ENCODE data around the gene MAP3K21. TPM values are rescaled to one million over a fixed set of nuclear protein-coding genes. Genes with fewer than 3 reads are reported as not detected.

The MAP3K21 gene
- total and polyA plus RNA-seq, 5 donors: 0.25 to 0.47 (median 0.34) TPM

DNA sequence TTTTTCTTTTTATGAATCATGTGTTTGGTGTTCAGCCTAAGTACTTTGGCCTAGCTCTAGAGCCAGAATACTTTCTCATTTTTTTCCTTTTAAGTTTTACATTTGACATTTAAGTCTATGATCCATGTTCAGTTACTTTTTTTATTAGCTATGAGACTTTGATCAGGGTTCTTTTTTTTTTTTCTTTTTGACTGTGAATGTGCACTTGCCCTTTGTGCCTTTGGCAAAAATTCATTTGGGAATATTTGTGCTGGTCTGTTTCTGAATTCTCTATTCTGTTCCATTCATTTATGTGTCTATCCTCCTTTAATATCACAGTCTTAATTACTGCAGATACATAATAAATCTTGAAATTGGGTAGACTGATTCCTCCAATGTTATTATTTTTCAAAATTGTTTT, 93.8 kb downstream of the MAP3K21 start:
- intact Hi-C loops (cut with DNase I): no loop called here
- H3K4me3 ChIP-seq (ENCODE audit: low read length): no peak overlapping the region
- ATAC-seq (no peak), DNase-seq (no peak)
- no peaks in the 10 kb centered on the region for H3K27me3 ChIP-seq (ENCODE audit: control insufficient read depth, insufficient read depth)
- H3K27ac ChIP-seq (ENCODE audit: low read length): no peak overlapping the region
- no peaks in the 10 kb centered on the region for H3K4me1 ChIP-seq (ENCODE audit: control insufficient read depth, insufficient read depth, low read length)
- H3K9me3 ChIP-seq (ENCODE audit: control insufficient read depth, low read length): no peaks in the 10 kb centered on the region

DNA sequence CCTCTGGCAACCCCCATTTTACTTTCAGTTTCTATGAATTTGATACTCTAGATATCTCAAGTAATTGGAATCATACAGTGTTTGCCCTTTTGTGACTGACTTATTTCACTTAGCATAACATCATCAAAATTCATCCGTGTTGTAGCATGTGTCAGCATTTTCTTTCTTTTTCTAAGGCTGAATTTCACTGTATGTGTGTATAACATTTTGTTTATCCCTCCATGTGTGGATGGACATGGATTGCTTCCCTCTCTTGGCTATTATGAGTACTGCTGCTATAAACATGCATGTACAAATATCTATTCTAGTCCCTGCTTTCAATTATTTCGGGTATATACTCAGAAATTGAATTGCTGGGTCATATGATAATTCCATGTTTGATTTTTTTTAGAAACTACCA, 97.3 kb downstream of the MAP3K21 start:
- Histone ChIP-seq H3K27me3 (ENCODE audit: control insufficient read depth, insufficient read depth) (no peaks in the 10 kb centered on the region), H3K4me3 (ENCODE audit: low read length) (no peak overlapping the region), H3K9me3 (ENCODE audit: control insufficient read depth, low read length) (no peaks in the 10 kb centered on the region), H3K4me1 (ENCODE audit: control insufficient read depth, insufficient read depth, low read length) (no peaks in the 10 kb centered on the region), H3K27ac (ENCODE audit: low read length) (no peak overlapping the region)
- 63% methylated on average over 2 of the region's 2 CpGs for WGBS
- intact Hi-C loops (cut with DNase I): no loop called here
- DNase-seq: no peak
- ATAC-seq: no peak

DNA sequence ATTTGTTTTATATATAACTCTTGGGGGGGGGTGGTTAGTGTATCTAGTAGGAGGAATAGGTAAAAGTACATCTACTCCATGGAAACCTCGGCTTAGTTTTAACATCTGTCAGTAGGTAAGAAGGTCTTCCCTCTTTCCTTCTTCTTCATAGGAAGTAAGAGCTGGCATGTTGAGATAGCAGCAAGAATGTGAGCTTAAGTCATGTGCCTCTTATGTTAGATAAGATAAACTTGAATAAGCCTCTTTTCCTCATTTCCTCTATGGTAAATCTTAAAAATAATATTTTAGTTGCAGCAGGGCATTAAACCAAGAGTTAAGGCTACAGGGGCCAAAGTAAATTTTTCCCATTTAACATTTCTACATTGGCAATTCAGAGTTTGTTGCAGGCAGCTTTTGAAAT, 100.4 kb downstream of the MAP3K21 start:
- ATAC-seq (no peak), DNase-seq (no peak)
- H3K27ac ChIP-seq (ENCODE audit: low read length): no peak overlapping the region
- intact Hi-C loops (cut with DNase I): no loop called here
- H3K27me3 ChIP-seq (ENCODE audit: control insufficient read depth, insufficient read depth): no peaks in the 10 kb centered on the region
- H3K9me3 ChIP-seq (ENCODE audit: control insufficient read depth, low read length): no peaks in the 10 kb centered on the region
- no peak overlapping the region for H3K4me3 ChIP-seq (ENCODE audit: low read length)
- H3K4me1 ChIP-seq (ENCODE audit: control insufficient read depth, insufficient read depth, low read length): no peaks in the 10 kb centered on the region
- 41% methylated on average over 1 of the region's 1 CpG for WGBS

DNA sequence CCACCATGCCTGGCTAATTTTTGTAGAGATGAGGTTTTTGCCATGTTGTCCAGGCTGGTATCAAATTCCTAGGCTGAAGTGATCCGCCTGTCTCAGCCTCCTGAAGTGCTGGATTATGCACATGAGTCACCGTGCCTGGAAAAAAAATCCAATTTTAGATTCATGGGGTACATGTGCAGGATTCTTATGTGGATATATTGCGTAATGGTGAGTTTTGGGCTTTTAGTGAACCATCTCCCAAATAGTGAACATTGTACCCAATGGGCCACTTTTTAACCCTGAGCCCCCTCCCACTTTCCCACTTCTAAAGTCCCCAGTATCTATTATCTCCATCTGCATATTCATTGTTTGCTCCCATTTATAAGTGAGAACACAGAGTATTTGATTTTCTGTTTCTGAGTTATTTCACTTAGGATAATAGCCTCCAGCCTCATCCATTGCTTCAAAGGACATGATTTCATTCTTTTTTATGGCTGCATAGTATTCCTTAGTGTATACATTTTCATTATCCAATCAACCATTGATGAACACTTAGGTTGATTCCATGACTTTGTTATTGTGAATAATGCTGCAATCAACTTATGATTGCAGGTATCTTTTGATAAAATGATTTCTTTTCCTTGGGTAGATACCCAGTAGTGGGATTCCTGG, 104.4 kb downstream of the MAP3K21 start:
- H3K27me3 ChIP-seq (ENCODE audit: control insufficient read depth, insufficient read depth): no peaks in the 10 kb centered on the region
- H3K4me1 ChIP-seq (ENCODE audit: control insufficient read depth, insufficient read depth, low read length): no peaks in the 10 kb centered on the region
- intact Hi-C loops (cut with DNase I): no loop called here
- ATAC-seq (no peak), DNase-seq (no peak)
- H3K9me3 ChIP-seq (ENCODE audit: control insufficient read depth, low read length): no peaks in the 10 kb centered on the region
- WGBS: 89% methylated on average over 3 of the region's 3 CpGs
- no peak overlapping the region for H3K27ac ChIP-seq (ENCODE audit: low read length)
- no peak overlapping the region for H3K4me3 ChIP-seq (ENCODE audit: low read length)

DNA sequence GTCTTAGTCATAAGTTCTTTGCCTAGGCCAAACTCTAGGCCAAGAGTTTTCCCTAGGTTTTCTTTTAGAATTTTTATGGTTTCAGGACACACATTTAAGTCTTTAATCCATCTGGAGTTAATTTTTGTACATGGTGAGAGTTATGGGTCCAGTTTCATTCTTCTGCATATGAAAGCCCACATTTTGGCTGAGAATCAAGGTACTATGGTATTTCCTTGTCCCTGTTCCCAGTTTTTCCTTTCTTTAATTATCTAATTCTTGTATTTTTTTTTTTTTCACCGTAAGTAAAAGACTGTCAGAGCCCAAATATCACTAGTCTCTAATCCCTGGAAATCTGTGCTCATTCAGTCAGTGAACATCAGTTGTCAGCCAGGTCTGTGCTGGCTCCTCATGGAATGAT, 105.4 kb downstream of the MAP3K21 start:
- DNase-seq: no peak
- no peak overlapping the region for H3K4me3 ChIP-seq (ENCODE audit: low read length)
- H3K27ac ChIP-seq (ENCODE audit: low read length): no peak overlapping the region
- no peak for ATAC-seq
- no peaks in the 10 kb centered on the region for H3K4me1 ChIP-seq (ENCODE audit: control insufficient read depth, insufficient read depth, low read length)
- 10% methylated on average over 1 of the region's 1 CpG for WGBS
- H3K27me3 ChIP-seq (ENCODE audit: control insufficient read depth, insufficient read depth): no peaks in the 10 kb centered on the region
- intact Hi-C loops (cut with DNase I): no loop called here
- H3K9me3 ChIP-seq (ENCODE audit: control insufficient read depth, low read length): no peaks in the 10 kb centered on the region

DNA sequence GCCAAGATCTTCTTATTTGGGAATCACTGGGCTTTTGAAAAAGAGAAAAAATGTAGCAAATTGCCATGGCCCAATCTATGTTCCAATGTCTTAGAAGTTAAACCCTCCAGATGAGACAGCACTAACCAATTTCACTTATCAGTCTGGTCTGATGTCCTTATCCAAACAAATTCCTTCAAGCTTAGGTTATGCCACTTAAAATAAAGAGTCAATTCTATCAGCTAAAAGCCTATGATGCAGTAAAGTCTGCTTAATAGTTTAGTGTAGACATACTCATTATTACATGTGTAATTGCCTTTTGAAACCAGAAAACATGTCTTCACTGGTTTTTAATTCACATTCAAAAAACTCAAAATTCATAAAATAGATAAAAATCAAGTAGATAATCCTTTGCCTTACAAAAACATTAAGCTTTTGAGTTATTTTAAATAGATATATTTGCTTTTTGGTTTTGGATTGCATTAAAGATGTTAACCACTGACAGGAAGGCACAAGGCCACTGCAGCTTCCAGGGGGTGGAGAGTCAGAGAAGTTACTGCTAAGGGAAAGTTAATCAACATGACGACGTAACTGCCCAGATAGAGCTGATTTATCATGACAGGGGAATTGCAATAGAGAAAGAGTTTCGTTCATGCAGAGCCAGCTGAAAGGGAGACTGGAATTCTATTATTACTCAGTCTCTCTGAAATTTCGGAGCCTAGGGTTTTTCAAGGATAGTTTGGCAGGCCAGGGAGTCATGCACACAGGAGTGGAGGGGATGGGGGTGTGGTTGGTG, 106.1 kb downstream of the MAP3K21 start:
- Histone ChIP-seq H3K4me3 (ENCODE audit: low read length) (no peak overlapping the region), H3K27ac (ENCODE audit: low read length) (no peak overlapping the region), H3K9me3 (ENCODE audit: control insufficient read depth, low read length) (no peaks in the 10 kb centered on the region), H3K4me1 (ENCODE audit: control insufficient read depth, insufficient read depth, low read length) (no peaks in the 10 kb centered on the region), H3K27me3 (ENCODE audit: control insufficient read depth, insufficient read depth) (no peaks in the 10 kb centered on the region)
- WGBS: 35% methylated on average over 4 of the region's 4 CpGs
- no peak for DNase-seq
- intact Hi-C loops (cut with DNase I): no loop called here
- no peak for ATAC-seq

Other genes starting within 250 kb of the MAP3K21 start
- gene PCNX2, start 32.0 kb upstream of the MAP3K21 start, total RNA-seq: 1 to 10 TPM; 2.2 to 5.0 (median 3.8) TPM
- 0.66 TPM for gene PCNX2, start 32.0 kb upstream of the MAP3K21 start, polyA plus RNA-seq